NCI-H82 (cell line): Measurements from ENCODE around the gene DLX4.

Experiments used
- DNase-seq: peaks from one replicate; lab custom pipeline; 2025; lab: John Stamatoyannopoulos, UW

Gene DLX4

GRCh38 chr17:49987681-49988441 lies 18.9 kb downstream of the DLX4 start:
- DNase-seq, result peak; percentile 80

GRCh38 chr17:49989518-49989880 lies 20.5 kb downstream of the DLX4 start:
- no peak for DNase-seq

- DNase-seq, result no peak
Measured at GRCh38 chr17:49990331-49990730, 21.3 kb downstream of the DLX4 start.

- DNase-seq, result no peak
Measured at GRCh38 chr17:49990921-49991320, 21.9 kb downstream of the DLX4 start.

- DNase-seq, result no peak
Measured at GRCh38 chr17:49991409-49991808, 22.4 kb downstream of the DLX4 start.

- no peak for DNase-seq
Measured at GRCh38 chr17:49992191-49992932, 23.4 kb downstream of the DLX4 start.

GRCh38 chr17:49992933-49993422 lies 24.0 kb downstream of the DLX4 start:
- no peak for DNase-seq

- DNase-seq, result peak; percentile 67
Measured at GRCh38 chr17:49993423-49994060, 24.6 kb downstream of the DLX4 start.

GRCh38 chr17:49994085-49995054 lies 25.4 kb downstream of the DLX4 start:
- DNase-seq, result peak; percentile 74

GRCh38 chr17:49995055-49995738 lies 26.2 kb downstream of the DLX4 start, which contains the start of gene DLX3:
DLX3 (minus strand) TSS chr17:49995224; CDS start chr17:49994998, 226 bp downstream.
- peak; percentile 96 for DNase-seq

- no peak for DNase-seq
Measured at GRCh38 chr17:49996121-49996494, 27.1 kb downstream of the DLX4 start.

- peak; percentile 79 for DNase-seq
Measured at GRCh38 chr17:49996495-49997300, 27.7 kb downstream of the DLX4 start.

- no peak for DNase-seq
Measured at GRCh38 chr17:49997301-49997650, 28.3 kb downstream of the DLX4 start.

- DNase-seq, result peak; percentile 97
Measured at GRCh38 chr17:49997773-49998703, 29.0 kb downstream of the DLX4 start.

- no peak for DNase-seq
Measured at GRCh38 chr17:49998836-49999511, 30.0 kb downstream of the DLX4 start.

GRCh38 chr17:50003911-50004310 lies 34.9 kb downstream of the DLX4 start:
- DNase-seq, result no peak

- no peak for DNase-seq
Measured at GRCh38 chr17:50009282-50009681, 40.3 kb downstream of the DLX4 start.

GRCh38 chr17:50013079-50013478 lies 44.1 kb downstream of the DLX4 start:
- DNase-seq, result no peak
